Non-pigmented ciliary epithelial cell (primary cell): ENCODE data around the gene TSPAN14.

ENCODE experiments used
- DNase-seq: peaks from one replicate; pipeline ENCODE4 v3.0.0-alpha.2; 2010; ENCODE audit warnings: low read depth

The TSPAN14 gene

GRCh38 chr10:80454513-80455460 lies 677 bp downstream of the TSPAN14 start:
- DNase-seq: no peak

GRCh38 chr10:80455461-80456349 lies 1.6 kb downstream of the TSPAN14 start:
- DNase-seq: no peak

- no peak for DNase-seq
Measured at GRCh38 chr10:80457554-80458262, 3.6 kb downstream of the TSPAN14 start.

- DNase-seq: no peak
Measured at GRCh38 chr10:80458263-80458625, 4.1 kb downstream of the TSPAN14 start.

GRCh38 chr10:80458638-80459037 lies 4.5 kb downstream of the TSPAN14 start:
- DNase-seq: no peak

GRCh38 chr10:80459047-80459865 lies 5.1 kb downstream of the TSPAN14 start:
- DNase-seq: no peak

GRCh38 chr10:80460399-80461207 lies 6.5 kb downstream of the TSPAN14 start:
- no peak for DNase-seq

- no peak for DNase-seq
Measured at GRCh38 chr10:80461208-80462183, 7.4 kb downstream of the TSPAN14 start.

GRCh38 chr10:80462299-80462980 lies 8.3 kb downstream of the TSPAN14 start:
- DNase-seq: no peak

GRCh38 chr10:80462981-80463741 lies 9.1 kb downstream of the TSPAN14 start:
- DNase-seq: no peak

GRCh38 chr10:80463868-80464267 lies 9.8 kb downstream of the TSPAN14 start:
- DNase-seq: no peak

- DNase-seq: no peak
Measured at GRCh38 chr10:80464557-80465450, 10.7 kb downstream of the TSPAN14 start.

- no peak for DNase-seq
Measured at GRCh38 chr10:80465451-80465835, 11.3 kb downstream of the TSPAN14 start.

GRCh38 chr10:80465839-80466590 lies 11.9 kb downstream of the TSPAN14 start:
- no peak for DNase-seq

- DNase-seq: no peak
Measured at GRCh38 chr10:80466724-80467326, 12.7 kb downstream of the TSPAN14 start.

- no peak for DNase-seq
Measured at GRCh38 chr10:80468002-80468401, 13.9 kb downstream of the TSPAN14 start.
